MM.1S (cell line): ENCODE data around the gene CBX5.

Experiments used
- EZH2 ChIP-seq: fragments of 300-600 bp; sonication (generic); optimal IDR thresholded peaks from 2 replicates; pipeline ENCODE3; 2017; ENCODE audit warnings: low read depth, mild to moderate bottlenecking, antibody characterized with exemption, low read length, mixed read lengths
- EZH2phosphoT487 ChIP-seq: fragments of 300-600 bp; sonication (generic); IDR thresholded peaks from 2 replicates; pipeline ENCODE4 v1.6.1; 2018; ENCODE audit warnings: antibody characterized with exemption, low read length
- TF ChIP-seq, protein P1 (sequence below): fragments of 300-600 bp; sonication (generic); IDR thresholded peaks from 2 replicates; pipeline ENCODE4 v1.5.1; 2016; ENCODE audit warnings: antibody characterized with exemption, low read length, mixed read lengths

DNA sequence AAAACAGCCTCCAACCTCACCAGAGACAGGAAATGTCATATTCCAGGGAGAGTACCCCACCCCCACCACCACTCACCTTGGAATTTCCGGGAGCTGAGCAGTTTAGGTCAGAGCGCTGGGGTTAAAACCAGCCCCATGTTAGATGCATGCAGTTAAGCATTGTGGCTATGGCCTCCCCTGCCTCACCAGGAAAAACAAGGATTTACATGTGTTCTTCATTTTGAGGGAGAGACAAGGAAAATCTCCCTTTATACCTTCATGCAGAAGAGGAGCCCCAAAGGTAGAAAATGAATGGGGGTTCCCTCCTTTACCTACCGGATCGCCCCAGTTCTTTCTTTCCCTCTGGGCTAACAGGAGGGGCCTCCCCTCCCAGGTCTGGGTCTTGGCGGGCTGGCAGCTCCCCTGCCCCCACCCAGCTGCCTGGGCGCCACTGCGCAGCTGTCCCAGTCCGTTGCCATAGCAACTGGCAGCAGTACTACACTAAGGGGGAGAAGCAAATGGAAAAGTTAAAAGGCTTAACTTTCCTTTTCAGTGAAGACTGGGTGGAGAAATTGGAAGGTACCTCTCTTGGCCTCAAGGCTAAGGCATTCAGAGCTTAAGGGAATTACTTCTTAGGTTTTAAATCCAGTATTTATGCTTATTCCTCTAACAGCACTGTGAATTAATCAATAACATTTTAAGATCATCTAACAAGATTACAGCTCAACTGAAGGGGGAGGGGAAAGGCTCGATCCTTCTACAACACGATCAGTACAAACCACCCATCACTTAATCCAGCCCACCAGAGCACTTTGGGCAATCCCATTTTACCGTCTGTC lies 20.5 kb downstream of the CBX5 start:
- TF ChIP-seq EZH2 (no peak), EZH2phosphoT487 (no peak)
- TF ChIP-seq, protein P1, sequence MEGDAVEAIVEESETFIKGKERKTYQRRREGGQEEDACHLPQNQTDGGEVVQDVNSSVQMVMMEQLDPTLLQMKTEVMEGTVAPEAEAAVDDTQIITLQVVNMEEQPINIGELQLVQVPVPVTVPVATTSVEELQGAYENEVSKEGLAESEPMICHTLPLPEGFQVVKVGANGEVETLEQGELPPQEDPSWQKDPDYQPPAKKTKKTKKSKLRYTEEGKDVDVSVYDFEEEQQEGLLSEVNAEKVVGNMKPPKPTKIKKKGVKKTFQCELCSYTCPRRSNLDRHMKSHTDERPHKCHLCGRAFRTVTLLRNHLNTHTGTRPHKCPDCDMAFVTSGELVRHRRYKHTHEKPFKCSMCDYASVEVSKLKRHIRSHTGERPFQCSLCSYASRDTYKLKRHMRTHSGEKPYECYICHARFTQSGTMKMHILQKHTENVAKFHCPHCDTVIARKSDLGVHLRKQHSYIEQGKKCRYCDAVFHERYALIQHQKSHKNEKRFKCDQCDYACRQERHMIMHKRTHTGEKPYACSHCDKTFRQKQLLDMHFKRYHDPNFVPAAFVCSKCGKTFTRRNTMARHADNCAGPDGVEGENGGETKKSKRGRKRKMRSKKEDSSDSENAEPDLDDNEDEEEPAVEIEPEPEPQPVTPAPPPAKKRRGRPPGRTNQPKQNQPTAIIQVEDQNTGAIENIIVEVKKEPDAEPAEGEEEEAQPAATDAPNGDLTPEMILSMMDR = no peak
